Glomerular endothelial cell (primary cell): ENCODE data around the gene EPHA6. TPM values are rescaled to one million over a fixed set of nuclear protein-coding genes. Genes with fewer than 3 reads are reported as not detected.
A peak's percentile ranks its signal among the peaks of the same experiment; 100 is the strongest.

Experiments
- DNase-seq: peaks from one replicate; pipeline ENCODE4 v3.0.0-alpha.2; 2011; ENCODE audit warnings: low read depth, low spot score; ENCODE audit errors: extremely low read depth
- total RNA-seq: library from RNA; depleted of rRNA; stranded (reverse); fragments of >200 nt; gene quantifications from 2 replicates; pipeline ENCODE4 v1.2.3, GENCODE V29; 2015

EPHA6 gene
- 0.23 TPM in 1 of 2 replicates, not detected in the other for total RNA-seq

DNA sequence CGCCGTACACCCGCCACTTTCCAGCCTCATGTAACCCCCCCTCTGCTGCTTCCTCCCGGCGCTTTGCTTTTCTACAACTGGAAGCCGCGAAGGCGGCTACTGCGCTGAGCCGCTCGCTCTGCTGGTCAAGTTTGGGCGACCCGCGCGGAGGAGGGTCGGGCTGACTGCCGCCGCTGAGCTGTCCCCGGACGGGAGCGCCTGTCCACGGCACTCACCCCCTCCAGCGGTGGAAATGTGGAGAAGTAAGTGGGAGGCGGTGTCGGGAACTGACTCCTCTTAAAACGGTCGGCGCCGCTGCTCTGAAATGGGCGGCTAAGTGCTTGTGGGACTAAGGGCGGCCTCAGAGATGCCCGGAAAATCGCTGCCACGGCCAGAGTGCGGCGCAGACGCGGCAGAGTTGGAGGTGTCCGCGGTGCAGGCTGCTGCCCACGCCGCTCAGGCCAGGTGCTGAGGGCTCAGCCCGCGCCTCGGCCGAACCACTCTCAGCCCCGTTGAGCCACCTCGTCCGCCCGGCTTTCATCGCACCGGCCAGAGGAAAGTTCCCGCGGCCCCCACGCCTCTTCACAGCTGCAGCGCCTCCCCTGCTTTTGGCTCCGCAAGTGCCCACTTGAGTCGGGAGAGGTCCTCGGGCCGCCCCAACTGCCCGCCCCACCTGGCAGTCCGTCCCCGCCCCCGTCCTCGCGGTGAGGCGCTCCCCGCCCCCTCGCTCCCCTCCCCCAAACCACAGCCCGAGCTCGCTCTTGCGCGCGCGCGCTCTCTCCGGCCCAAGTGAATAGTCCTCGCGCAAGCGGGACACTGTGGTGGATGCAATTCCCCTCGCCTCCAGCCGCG is at the start of gene EPHA6:
EPHA6 (plus strand) TSS at position 775 of the 831 bp plus-strand sequence.
- DNase-seq: no peak

DNA sequence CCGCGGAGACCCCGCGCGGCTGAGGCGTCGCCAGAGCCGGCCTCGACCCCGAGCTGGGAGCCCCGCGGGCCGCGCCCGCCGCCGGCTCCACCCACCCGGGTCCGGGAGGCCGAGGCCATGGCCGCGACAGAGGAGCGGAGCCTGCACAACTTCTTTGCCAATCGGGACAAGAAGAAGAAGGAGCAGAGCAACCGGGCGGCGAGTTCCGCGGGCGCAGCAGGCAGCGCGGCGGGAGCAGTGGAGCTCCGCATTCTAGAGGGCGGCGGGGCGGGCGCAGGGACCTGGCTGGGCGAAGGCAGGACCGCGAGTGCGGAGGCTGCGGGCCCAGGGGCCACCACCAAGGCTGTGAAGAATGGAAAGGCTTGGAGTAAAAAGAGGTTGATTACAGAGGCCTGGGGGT is 37.6 kb upstream of the EPHA6 start:
- DNase-seq: no peak

DNA sequence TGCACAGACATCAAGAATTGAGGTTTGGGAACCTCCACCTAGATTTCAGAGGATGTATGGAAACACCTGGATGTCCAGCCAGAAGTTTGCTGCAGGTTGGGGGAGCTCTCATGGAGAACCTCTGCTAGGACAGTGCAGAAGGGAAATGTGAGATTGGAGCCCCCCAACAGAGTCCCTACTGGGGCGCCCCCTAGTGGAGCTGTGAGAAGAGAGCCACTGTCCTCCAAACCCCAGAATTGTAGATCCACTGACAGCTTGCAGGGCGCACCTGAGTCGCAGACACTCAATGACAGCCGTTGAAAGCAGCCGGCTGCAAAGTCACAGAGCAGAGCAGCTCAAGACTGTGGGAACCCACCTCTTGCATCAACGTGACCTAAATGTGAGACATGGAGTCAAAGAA is 34.6 kb upstream of the EPHA6 start:
- DNase-seq: no peak

DNA sequence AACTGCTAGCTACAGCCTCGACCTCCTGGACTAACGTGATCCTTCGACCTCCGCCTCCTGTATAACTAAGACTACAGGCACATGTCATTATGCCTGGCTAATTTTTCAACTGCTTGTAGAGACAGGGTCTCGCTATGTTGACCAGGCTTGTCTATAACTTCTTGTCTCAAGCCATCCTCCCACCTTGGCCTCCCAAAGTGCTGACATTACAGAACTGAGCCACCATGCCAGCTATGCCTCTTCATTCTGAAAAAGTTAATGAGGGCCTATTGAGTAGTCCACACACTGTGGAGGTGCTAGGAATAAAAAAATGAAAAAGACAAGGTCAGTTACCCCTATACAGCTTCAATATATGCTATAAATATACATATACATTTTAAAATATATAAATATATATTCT is 18.3 kb upstream of the EPHA6 start:
- no peak for DNase-seq

DNA sequence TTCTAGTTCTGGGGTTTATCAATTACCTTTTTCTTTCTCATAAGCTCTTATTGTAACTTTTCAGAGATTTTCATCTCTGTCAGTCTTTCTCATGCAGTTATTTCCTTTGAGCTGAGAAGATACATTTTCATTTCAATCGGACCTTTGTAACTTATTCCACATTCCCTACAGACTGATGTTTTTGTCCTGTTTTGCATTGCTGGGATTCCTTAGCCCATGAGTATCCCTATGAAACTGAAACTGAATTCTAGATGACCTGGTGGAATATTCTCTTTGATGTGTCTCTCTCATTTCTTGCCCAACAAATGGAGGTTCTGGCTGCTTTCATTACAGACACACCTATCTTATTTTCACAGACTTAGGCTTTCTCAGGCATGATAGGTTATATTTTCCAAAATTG is 10.5 kb upstream of the EPHA6 start:
- DNase-seq: no peak

DNA sequence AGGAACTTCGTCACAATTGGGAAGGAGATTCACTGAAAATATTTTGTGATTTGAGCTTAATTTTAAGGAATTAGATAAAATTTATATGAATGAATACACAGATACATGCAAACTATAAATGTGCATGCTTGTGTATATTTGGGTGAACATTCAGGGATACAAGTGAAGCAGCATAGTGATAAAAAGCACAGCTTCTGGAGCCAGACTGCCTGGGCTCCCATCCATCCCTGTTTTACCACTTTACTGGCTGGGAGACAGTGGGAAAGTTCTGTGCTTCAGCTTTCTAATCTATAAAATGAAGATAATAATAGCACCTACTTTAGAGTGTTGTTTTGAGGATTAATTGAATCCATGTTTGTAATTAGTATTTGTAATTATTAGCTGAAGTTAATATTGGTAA is 8.1 kb upstream of the EPHA6 start:
- no peak for DNase-seq

DNA sequence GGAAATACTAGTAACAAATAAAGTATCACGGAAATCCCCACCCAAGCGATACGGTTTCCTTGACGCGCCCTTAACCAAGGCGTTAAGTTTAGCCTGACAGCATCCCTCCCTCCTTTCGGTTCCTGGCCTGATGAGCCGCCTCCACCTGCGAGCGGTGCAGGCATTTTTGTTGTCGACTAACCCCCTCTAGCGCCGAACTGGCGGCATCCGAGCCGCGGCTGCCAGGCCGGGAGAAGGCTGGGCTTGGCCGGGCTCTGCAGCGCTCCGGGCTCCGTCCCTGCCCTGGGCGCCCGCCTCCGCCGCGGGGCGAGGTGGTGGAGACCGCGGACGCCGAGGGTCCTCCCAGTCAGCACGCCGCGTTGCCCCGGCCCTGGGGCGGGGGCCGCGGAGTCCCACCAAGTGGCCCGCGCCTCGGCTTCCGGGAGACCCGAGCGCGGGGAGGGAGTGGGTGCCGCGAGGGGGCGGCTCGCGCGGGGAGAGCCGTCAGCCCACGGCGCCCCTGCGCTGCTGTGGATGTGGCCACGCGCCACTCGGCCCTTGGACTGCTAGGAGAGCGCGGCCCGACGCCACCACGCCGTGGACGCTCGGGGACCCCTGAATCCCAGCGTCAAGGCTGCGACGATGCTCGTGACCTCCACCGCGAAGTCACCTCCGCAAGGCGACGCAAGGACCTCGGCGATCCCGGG is 1.1 kb upstream of the EPHA6 start:
- DNase-seq: peak; percentile 9

DNA sequence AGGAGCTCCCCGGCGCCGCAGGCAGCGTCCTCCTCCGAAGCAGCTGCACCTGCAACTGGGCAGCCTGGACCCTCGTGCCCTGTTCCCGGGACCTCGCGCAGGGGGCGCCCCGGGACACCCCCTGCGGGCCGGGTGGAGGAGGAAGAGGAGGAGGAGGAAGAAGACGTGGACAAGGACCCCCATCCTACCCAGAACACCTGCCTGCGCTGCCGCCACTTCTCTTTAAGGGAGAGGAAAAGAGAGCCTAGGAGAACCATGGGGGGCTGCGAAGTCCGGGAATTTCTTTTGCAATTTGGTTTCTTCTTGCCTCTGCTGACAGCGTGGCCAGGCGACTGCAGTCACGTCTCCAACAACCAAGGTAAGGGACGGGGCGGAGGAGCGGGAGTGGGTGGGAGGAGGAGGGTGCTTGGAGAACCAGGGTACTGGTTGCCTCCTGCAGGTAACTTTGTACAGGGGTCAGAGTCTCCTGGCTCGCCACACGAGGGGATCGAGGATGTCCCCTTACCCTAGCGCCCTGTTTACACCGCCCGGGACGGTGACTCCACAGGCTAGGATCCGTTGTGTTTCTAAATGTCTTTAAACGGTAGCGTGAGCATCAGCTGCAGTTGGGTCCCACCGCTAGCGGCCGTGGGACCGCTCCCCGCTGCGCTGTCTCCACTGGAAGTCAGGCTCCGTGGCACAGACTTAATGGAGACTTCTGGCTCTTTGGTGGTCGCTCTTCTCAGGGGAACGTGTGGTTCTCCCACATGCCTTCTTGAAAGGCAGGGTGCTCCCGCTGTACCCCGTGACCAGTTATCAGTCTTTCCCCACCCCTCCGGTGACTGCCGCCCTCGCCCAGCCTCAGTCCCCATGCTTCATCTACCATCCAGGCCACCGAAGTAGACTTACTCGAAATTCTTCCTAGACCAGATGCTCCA is 515 bp downstream of the EPHA6 start:
- no peak for DNase-seq

DNA sequence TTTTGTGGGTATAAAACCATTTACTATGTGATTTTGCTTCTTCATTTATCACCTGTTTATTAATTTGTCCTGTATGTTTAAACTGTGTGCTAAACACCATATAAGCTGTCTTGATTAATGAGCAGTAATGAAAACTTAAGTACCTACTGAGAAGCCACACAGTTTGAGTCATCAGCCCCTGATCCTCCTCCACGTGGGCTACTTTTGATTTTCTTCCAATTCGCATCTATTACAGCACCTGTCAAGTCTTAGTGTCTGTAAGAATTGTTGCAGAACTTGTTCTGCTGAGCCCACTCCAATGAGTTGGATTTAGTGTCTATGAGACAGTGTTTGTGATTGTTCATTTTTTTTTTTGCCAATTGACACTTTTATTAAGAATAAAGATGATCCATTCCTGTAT is 16.8 kb downstream of the EPHA6 start:
- DNase-seq: no peak

DNA sequence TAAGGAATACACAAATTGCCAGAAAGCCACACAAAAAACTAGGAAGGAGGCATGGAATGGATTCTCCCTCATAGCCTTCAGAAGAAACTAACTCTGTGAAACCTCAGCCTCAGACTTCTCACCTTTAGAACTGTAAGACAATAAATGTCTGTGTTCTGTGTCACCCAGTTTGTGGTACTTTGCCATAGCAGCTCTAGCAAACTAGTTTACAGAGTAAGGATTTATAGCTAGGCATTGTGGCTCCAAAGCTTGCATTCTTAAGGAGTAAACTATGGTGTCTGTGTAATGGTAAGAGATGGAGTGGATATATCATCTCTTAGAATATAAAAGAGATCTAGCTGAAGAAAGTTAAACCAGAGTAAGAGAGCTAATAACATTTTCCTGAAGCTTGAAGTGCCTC is 18.9 kb downstream of the EPHA6 start:
- DNase-seq: no peak

DNA sequence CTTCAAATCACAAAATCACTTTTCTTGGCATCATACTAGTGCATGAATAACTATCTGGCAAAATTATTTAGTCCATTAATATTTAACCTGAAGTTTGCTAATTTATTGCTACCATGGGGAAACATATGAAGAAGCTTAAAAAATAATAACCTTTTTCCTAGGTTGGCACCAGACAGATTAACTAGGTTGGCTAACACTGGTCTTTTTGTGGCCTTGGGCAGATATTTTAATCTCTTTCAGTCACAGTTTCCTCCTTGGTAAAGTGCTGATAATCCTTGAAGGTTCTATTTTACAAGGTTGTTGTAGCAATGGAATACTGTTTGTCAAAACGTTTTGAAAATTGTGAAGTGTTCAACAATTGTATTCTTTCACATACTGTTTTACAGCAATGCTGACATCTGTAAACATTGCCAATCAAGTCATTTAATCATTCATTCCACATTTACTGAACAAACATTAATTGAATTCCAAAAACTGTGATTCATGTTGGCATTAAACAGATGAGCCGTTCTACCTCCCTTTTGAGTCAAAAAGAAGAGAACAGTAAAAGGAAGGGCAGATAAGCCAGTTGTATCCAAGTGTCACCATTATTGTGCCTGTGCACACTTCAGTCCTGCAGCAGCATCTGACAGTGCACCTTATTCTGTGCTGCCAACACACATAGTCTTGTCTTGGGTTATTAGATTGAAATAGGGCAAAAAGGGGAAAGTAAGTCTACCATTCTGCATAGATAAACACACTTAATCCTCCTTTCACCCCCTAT is 21.9 kb downstream of the EPHA6 start:
- no peak for DNase-seq

DNA sequence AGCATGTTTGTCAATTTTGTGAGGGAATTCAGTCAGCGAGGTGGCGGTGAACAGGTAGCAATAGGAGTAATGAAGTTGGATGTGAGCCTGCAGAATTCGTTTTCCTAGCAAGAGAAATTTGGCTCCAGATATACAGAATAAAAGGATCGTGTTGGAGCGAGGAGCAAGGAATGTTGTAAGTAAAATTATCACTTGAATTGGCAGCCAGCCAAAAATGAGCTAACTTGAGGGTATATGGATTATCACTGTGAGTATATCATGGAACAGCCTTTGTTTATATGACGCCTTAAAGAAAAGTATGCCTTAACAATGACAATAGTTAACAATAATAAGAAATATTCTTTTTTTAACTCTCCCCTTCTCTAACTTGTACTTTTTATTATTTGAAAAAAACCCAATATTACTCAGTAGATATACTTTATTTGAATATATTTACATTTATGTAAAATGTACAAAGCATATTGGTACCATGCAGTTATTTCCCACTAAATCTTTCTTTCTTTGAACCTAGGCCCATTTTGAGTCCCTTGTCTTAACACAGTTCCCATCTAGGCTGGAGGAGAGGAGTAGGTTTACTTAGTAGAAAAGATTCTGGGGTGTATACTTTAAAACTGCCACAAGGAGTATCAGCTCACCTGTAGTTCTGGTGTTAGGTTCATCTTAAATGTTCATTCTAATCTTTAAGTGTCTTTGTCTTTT is 29.3 kb downstream of the EPHA6 start:
- DNase-seq: no peak

DNA sequence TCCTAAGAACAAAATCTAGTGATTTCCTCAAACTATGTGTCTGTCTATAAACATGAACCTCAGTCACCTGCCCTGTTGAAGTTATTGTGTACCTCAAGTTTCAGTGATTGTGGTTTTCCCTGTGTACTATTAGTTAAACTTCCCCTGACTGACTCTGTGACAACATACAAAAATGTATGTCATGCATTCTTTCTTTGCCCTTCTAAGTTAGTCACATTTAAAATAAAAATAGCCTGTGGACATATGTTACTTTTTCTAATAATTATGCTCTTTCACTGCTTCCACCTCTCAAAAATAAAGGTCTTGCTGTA is 29.8 kb downstream of the EPHA6 start:
- no peak for DNase-seq

DNA sequence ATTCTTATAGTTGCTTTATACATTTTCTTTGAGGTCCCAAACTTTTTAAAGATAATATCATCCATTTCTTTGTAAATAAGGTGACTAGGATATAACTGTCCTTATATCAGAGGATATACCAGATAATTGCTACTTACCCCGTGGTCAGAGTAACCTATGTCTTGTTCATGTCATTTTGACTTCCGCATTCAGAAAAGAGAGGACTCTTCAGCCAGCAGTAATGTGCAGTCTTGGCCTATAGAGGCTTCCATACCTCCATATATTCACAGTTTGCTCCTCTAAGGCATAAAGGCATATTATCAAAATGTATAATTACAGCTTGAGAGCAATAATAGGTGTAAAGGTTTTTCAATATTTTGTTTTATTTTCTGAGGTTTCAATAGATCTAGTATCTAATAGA is 38.5 kb downstream of the EPHA6 start:
- DNase-seq: no peak

DNA sequence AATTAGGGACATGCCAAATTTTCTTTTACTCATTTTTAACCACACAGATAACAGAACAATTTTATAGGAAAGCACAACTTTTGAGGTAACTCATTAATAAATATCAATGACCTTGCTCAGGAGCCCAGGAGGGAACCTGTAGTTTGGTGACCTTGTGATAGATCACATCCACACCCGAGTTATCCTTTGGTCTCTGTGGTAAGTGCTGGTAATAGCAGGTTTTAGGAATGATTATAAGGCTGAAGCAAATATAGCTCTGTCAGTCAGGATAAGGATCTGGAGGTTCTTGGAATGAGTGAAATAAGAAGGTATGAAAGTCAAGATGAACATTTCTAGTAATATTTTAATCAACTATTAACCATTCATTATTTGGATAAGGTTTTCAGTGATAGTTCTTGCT is 46.5 kb downstream of the EPHA6 start:
- no peak for DNase-seq

DNA sequence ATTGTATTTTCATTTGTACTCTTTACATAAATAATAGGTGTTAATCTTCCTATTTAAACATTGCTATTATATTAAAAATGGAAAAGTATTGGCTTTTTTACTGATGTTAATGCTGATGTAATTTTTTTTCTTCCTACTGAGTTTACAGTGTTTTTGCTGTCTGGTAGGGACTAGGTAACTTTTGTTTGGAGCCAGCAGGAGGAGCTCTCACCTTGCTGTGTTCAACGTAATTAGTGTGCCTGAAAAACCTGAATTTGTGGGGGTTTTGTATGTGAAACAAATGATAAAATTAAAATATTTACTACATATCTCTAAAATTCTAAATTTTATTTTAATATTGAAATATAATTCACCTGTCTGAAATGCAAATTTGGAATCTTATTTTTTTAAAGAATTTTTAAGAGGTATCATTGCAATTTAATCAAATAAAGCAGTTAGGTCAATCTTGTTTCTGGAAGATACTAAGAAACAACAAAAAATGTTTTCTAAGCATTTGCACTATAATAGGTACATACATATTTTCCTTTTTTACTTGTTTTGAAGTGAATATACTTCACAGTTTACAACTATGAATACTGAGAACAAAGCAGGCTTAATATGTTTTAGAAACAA is 48.8 kb downstream of the EPHA6 start:
- peak; percentile 3 for DNase-seq

DNA sequence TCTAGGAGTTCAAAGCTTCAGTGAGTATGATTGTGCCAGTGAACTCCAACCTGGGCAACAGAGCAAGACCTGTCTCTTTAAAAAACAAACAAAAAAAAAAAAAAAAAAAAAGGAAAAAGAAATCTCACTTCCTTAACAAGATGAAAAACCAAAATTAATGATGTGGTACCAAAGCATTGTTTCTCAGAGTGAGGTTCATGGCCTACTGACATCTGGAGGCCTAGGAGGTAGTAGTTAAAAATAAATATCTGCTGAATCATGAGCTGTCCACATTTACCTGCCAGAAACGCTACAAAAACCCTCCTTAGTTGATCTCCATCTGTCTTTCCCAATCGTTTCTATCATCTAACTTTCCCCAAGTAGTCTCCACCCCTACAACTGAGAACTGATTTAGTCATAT is 51.2 kb downstream of the EPHA6 start:
- DNase-seq: no peak

DNA sequence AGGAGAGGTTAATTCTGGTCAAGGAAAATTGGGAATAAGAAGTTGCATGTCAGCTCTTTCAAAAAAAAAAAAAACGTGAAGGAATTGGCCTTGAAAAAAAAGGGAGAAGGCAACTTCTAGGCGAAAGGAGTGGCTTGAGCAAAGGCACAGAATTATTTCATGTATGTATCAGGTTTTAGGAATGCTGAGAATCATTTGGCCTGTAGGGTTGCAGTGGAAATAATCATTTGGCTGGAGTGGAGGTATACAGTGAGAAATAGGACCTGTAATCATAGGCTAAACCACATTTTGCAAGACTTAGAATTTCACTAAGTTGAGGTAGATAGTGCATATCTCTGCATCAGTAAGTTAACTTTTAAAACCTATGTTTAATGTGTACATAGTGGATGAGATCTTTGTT is 54.9 kb downstream of the EPHA6 start:
- DNase-seq: no peak

DNA sequence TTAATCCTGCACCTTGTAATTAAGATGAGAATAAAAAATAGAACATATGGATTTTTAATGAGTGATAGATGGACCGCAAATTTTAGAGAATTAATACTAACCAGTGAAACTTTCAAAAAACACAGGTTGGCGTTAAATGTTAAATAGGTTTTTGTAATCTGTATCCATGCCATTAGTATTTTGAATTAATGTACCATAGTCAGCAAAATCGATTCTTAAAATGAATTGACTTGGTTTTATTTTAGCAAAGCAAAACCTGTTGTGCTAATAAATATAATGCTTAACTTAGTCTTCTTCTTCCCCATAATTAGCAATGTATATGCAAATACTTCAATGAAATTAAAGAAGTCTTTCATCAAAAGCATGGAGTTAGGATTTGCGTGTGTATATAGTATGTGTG is 63.1 kb downstream of the EPHA6 start:
- DNase-seq: no peak

DNA sequence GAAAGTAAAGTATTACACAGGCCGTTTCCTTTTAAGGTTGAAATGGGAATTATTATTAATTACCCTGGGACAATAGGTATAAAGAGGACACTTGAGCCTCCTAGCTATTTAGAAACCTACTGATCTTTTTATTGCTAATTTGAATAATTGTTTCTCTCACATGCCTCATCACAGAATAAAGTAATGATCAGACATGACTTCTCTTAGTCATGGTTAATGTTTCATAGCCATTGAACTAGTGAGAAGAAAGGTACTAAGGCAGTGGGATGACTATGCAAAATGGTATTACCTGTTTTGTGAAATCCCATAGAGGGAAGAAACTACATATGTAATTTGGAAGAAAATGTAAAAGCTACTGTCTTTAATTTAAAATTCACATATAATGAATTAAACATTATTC is 85.6 kb downstream of the EPHA6 start:
- no peak for DNase-seq
